Neural crest cell (in vitro differentiated cells): ENCODE data around the gene ECE1. TPM values are rescaled to one million over a fixed set of nuclear protein-coding genes. Genes with fewer than 3 reads are reported as not detected.
A peak's percentile ranks its signal among the peaks of the same experiment; 100 is the strongest.

ENCODE experiments used
- DNase-seq: peaks from one replicate; pipeline ENCODE4 v3.0.0; 2021; ENCODE audit warnings: low read depth, mixed read lengths, low spot score
- H3K27ac Mint-ChIP-seq: one replicate; pipeline ENCODE4 v1.8.0; 2021; ENCODE audit warnings: mild to moderate bottlenecking, mixed read lengths; ENCODE audit not compliant: unreplicated experiment
- H3K27me3 Mint-ChIP-seq: 2 replicates; pipeline ENCODE4 v1.8.0; 2021; ENCODE audit warnings: low read depth, mild to moderate bottlenecking, mixed read lengths
- H3K36me3 Mint-ChIP-seq: 2 replicates; pipeline ENCODE4 v1.8.0; 2021; ENCODE audit warnings: low read depth, mild to moderate bottlenecking, mixed read lengths
- H3K4me1 Mint-ChIP-seq: 2 replicates; pipeline ENCODE4 v1.8.0; 2021; ENCODE audit warnings: mixed read lengths
- H3K4me3 Mint-ChIP-seq: one replicate; pipeline ENCODE4 v1.8.0; 2021; ENCODE audit warnings: mild to moderate bottlenecking, mixed read lengths
- H3K9me3 Mint-ChIP-seq: 2 replicates; pipeline ENCODE4 v1.8.0; 2021; ENCODE audit warnings: mixed read lengths
- CTCF ChIP-seq: fragments of 200-600 bp; sonication (generic); conservative IDR thresholded peaks from 2 replicates; pipeline ENCODE4 v1.5.0; 2021; ENCODE audit warnings: antibody characterized with exemption, mild to moderate bottlenecking
- total RNA-seq: library from RNA; stranded (reverse); gene quantifications from 2 replicates; pipeline ENCODE4 v1.2.1, GENCODE V29; 2021

ECE1 gene
- total RNA-seq, 1 donor from 2014 or later = 40.3 TPM

GRCh38 chr1:21313886-21314721 is 23.8 kb upstream of the ECE1 start:
- no peak for TF ChIP-seq CTCF
- Mint-ChIP-seq H3K4me3 (no peak overlapping the region), H3K27me3 (no peaks in the 10 kb centered on the region), H3K27ac (peak overlapping the region; percentile 84), H3K36me3 (no peaks in the 10 kb centered on the region), H3K4me1 (peaks cover 57% of the 10 kb centered on the region), H3K9me3 (no peaks in the 10 kb centered on the region)
- DNase-seq = no peak

- no peaks in the 10 kb centered on the region for H3K9me3 Mint-ChIP-seq
- H3K4me1 Mint-ChIP-seq = peaks cover 51% of the 10 kb centered on the region
- H3K27me3 Mint-ChIP-seq = no peaks in the 10 kb centered on the region
- peak overlapping the region; percentile 88 for H3K27ac Mint-ChIP-seq
- DNase-seq = no peak
- no peak for TF ChIP-seq CTCF
- H3K4me3 Mint-ChIP-seq = no peak overlapping the region
- H3K36me3 Mint-ChIP-seq = no peaks in the 10 kb centered on the region
Observed at GRCh38 chr1:21313203-21313885, 23.1 kb upstream of the ECE1 start.

- Mint-ChIP-seq H3K36me3 (no peaks in the 10 kb centered on the region), H3K9me3 (no peaks in the 10 kb centered on the region), H3K4me3 (no peak overlapping the region), H3K27me3 (no peaks in the 10 kb centered on the region), H3K27ac (no peak overlapping the region), H3K4me1 (peaks cover 53% of the 10 kb centered on the region)
- no peak for TF ChIP-seq CTCF
- no peak for DNase-seq
Observed at GRCh38 chr1:21312407-21312992, 22.2 kb upstream of the ECE1 start.

- no peaks in the 10 kb centered on the region for H3K36me3 Mint-ChIP-seq
Observed at GRCh38 chr1:21311016-21311415, 20.8 kb upstream of the ECE1 start.

More at GRCh38 chr1:21311016-21311415, 20.8 kb upstream of the ECE1 start:
- Mint-ChIP-seq H3K27me3 (no peaks in the 10 kb centered on the region), H3K27ac (peak overlapping the region; percentile 57), H3K4me1 (peaks cover 55% of the 10 kb centered on the region), H3K9me3 (no peaks in the 10 kb centered on the region), H3K4me3 (no peak overlapping the region)
- TF ChIP-seq CTCF = no peak
- DNase-seq = no peak
